ENCODE data around the gene CDH13. TPM values are rescaled to one million over a fixed set of nuclear protein-coding genes. Genes with fewer than 3 reads are reported as not detected.

The CDH13 gene
- total and polyA plus RNA-seq, 2 of the 8 experiments (the other 6 are each of a cell fraction or from before 2014, with no cell fraction given) = 2.3 to 2.4 TPM

GRCh38 chr16:83269541-83269940 is 642.8 kb downstream of the CDH13 start:
- DNase-seq (ENCODE audit: low read depth in 1 of 2, low spot score in 2 of 2) = no peak
- Histone ChIP-seq H2BK12ac (ENCODE audit: low read depth, low read length) (no peak overlapping the region), H3K27ac (ENCODE audit: low read depth, low read length) (no peak overlapping the region), H2BK5ac (ENCODE audit: low read depth, low read length) (no peak overlapping the region), H2AFZ (ENCODE audit: low read length) (no peak overlapping the region), H3K9me3 (ENCODE audit: insufficient read depth in 2 of 2, low read depth in 1 of 2, low read length in 1 of 2) (no peaks in the 10 kb centered on the region), H3K4ac (replicated peaks; ENCODE audit: insufficient read length, low read depth, low read length) (no peak overlapping the region), H2BK120ac (replicated peaks; ENCODE audit: low read depth, low read length) (no peak overlapping the region), H3K56ac (replicated peaks; ENCODE audit: insufficient read length, low read depth, low read length) (no peak overlapping the region), H3K79me1 (ENCODE audit: low read depth, low read length) (no peaks in the 10 kb centered on the region), H3K14ac (ENCODE audit: insufficient read length) (no peak overlapping the region), H3K4me1 (replicated peaks in 1 of 4; ENCODE audit: control insufficient read depth in 3 of 4, insufficient read depth in 4 of 4, low read length in 3 of 4) (no peaks in the 10 kb centered on the region), H3K36me3 (ENCODE audit: control insufficient read depth in 2 of 4, insufficient read depth in 4 of 4, low read length in 3 of 4) (no peaks in the 10 kb centered on the region), H3K4me2 (ENCODE audit: insufficient read depth in 1 of 2, low read depth in 2 of 2, low read length in 2 of 2) (no peak overlapping the region), H2AK5ac (ENCODE audit: low read depth, low read length) (no peak overlapping the region), H3K18ac (ENCODE audit: extremely low read depth, low read length) (no peak overlapping the region), H4K91ac (replicated peaks; ENCODE audit: insufficient read length, low read length) (no peak overlapping the region), H3K79me2 (ENCODE audit: control insufficient read depth in 1 of 2, insufficient read depth in 2 of 2, low read length in 2 of 2) (no peaks in the 10 kb centered on the region), H4K8ac (ENCODE audit: extremely low read depth, insufficient read depth, low read length) (no peak overlapping the region), H3K4me3 (ENCODE audit: extremely low read depth in 1 of 4, insufficient read depth in 2 of 4, low read depth in 3 of 4, low read length in 4 of 4) (no peak overlapping the region), H4K20me1 (replicated peaks in 1 of 2; ENCODE audit: control insufficient read depth in 1 of 2, insufficient read depth in 2 of 2, low read length in 2 of 2) (no peaks in the 10 kb centered on the region), H3K23ac (ENCODE audit: insufficient read length) (no peak overlapping the region), H3K27me3 (replicated peaks in 1 of 4; ENCODE audit: control insufficient read depth in 3 of 4, extremely low read depth in 1 of 4, insufficient read depth in 3 of 4, low read length in 3 of 4) (no peaks in the 10 kb centered on the region), H2BK20ac (ENCODE audit: low read length) (no peak overlapping the region), H3K23me2 (ENCODE audit: low read depth, low read length) (no peaks in the 10 kb centered on the region), H3K9ac (replicated peaks in 1 of 4; ENCODE audit: extremely low read depth in 1 of 4, low read depth in 3 of 4, low read length in 3 of 4) (no peak overlapping the region), H4K5ac (ENCODE audit: insufficient read length, low read depth, low read length) (no peak overlapping the region), H2BK15ac (ENCODE audit: low read length) (no peak overlapping the region)
- POLR2A ChIA-PET (ENCODE audit: partially characterized antibody) = no interaction called here
- FAIRE-seq = no peak
- CTCF ChIA-PET (ENCODE audit: partially characterized antibody) = interaction anchor here (1.0 kb wide), 1 partner anchor 927 kb away, joined by 3 read pairs; no protein-coding TSS in a partner anchor
- WGBS, 2 experiments (ENCODE audit: extremely low coverage in 1 of 2, insufficient coverage in 1 of 2, insufficient read length in 1 of 2, insufficient replicate concordance in 2 of 2, low coverage in 1 of 2, low lambda C conversion rate in 2 of 2, missing lambda C conversion rate in 1 of 2) = 63% methylated on average over 2 of the region's 2 CpGs; no CpG with 5 or more reads in 1 of the 2 experiments
- TF ChIP-seq HDAC2 (IDR thresholded peaks at IDR 0.05; ENCODE audit: borderline replicate concordance in 1 of 2, low read depth in 2 of 2, low read length in 2 of 2) (no peak), RNF2 (IDR thresholded peaks at IDR 0.05; ENCODE audit: borderline replicate concordance, low read depth, low read length, missing control alignments, poor library complexity, severe bottlenecking) (no peak), NRF1 (IDR thresholded peaks at IDR 0.05; ENCODE audit: low read depth, low read length) (no peak), NANOG (IDR thresholded peaks at IDR 0.05; ENCODE audit: insufficient read depth, low read depth, low read length, poor library complexity, severe bottlenecking) (no peak), CREB1 (IDR thresholded peaks at IDR 0.05) (no peak), CHD2 (IDR thresholded peaks at IDR 0.05; ENCODE audit: low read length) (no peak), TAF7 (optimal IDR thresholded peaks at IDR 0.05; ENCODE audit: borderline replicate concordance, low read depth, low read length) (no peak), TAF1 (IDR thresholded peaks at IDR 0.05; ENCODE audit: low read depth, low read length) (no peak), CTBP2 (IDR thresholded peaks at IDR 0.05; ENCODE audit: borderline replicate concordance, insufficient read depth, insufficient read length, low read length) (no peak)
